Bone marrow (tissue), 2 donors: ENCODE data around the gene BTBD18.
A peak's percentile ranks its signal among the peaks of the same experiment; 100 is the strongest.

Experiments
- DNase-seq, 2 donors: peaks; one replicate each; lab custom pipeline; 2025; lab: John Stamatoyannopoulos, UW

BTBD18 gene

GRCh38 chr11:57751676-57752253 lies at the start of gene BTBD18:
TSS of gene BTBD18 (minus strand) at chr11:57751819. CDS start at chr11:57751188, 631 bp downstream.
- DNase-seq = peak in 1 of 2 donors; percentile 16

DNA sequence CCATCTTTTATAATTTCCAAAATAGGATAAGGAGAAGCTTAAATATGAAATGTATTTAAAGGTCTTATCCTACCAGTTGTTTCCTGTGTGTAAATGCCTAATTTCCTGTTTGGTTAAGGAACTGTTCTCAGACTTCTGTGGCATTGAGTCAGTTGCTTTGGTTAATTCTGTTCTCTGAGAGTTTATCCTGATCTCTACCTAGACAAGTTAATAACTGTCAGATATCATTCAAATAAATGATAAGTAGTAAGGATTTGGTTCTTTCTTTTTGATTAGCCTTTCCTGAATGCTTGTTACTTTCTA lies 49.5 kb upstream of the BTBD18 start:
- no peak for DNase-seq

DNA sequence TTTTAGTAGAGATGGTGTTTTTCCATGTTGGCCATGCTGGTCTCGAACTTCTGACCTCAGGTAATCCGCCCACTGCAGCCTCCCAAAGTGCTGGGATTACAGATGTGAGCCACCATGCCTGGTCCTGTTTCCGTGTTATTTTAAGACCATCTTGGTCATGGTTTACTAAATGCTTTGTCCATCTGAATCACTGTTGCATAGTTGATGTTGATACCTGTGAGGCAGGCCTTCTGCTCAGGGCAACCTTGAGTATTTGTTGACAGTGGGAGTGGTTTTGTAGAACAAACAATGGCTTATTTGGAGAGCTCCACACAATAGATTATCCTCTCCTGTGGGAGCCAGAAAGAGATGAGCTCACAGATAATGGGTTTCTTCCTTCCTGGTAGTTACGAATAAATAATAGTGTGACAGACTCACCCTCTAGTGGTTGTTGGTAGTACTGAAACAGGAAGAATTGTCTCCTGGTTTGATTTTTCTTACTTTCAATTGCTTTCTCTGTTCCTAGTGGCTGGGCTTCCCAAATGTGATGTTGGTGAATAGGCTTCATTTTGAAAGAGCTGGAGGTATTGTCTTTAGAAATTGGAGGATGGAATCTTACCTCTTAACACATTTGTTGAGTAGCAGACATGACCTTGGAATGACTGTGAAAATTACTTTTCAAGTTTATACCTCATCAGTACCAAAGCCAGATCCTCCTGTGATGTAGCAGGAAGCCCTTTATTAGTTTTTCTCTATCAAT lies 49.0 kb upstream of the BTBD18 start:
- peak in 1 of 2 donors; percentile 85 for DNase-seq

DNA sequence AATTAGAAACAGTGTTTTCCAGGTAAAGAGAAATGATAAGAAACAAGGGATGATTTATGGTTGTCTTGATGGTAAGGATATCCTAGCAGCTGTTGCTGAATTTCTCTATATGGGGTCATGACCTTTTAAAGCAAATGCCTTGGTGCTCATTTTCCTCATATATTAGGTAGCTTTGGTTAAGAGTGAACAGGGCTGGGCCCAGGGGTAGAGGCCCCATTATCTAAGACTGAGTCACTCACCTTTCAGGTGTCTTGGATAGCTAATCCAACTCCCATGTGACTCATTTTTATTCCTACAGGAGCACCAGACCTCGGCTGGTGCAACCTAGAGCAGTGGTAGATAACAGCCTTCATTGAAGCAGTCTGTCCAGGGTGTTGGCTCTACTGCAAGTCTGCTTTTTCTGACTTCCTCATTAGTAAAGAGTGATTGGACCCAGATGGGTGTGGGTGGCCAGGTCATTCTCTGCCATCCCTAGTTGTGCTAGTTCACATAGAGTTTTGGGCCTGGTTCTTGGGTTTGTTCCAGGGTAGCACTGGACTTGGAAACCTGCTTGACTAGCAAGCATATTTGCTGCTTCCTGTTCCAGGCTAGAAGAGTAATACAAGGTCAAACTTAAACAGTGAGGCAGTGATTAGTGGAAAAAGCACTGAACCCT lies 47.4 kb upstream of the BTBD18 start:
- no peak for DNase-seq

GRCh38 chr11:57793351-57794115 lies 41.9 kb upstream of the BTBD18 start:
- no peak for DNase-seq

DNA sequence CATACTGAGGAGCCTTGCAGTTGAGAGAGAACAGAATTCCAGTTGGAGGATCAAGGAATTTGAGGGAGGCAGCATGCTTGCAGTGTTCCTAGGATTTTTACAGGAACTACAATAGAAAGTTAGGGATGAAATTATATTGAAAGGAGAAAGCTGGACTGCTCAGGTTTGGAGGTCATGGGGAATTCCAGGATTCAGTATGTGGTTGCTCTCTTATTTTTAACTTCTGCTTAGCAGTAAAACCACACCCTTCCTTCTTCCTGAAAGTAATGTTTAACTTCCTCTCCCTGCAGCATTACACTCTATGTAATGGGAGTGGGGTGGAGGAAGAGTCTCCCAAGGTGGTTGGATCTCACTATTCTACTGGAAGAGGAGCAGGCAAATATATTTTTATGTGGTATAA lies 41.3 kb upstream of the BTBD18 start:
- peak in 1 of 2 donors; percentile 43 for DNase-seq

DNA sequence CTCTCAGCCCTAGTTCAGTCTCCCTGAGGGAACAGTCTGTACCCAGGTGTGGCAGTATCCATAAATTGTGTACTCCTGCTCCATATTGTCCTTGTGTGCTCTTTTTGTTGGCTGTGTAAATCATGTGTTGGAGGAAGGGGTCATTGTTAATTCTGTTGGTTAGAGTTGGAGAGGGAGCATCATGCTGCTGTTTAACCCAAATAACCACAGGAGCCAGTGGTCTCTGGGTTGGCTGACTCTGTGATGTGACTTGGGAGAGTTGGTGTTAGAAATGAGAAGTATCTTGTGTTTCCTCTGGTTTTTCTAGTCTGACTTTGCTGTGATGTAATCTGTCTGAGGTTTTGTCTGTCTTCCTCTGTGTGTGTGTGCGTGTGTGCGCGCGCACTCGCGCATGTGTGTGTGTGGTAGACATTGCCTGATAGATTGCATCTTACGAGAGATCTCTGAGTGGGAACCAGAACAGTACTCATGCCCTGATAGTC lies 40.5 kb upstream of the BTBD18 start:
- DNase-seq = peak; percentile 72 to 100

DNA sequence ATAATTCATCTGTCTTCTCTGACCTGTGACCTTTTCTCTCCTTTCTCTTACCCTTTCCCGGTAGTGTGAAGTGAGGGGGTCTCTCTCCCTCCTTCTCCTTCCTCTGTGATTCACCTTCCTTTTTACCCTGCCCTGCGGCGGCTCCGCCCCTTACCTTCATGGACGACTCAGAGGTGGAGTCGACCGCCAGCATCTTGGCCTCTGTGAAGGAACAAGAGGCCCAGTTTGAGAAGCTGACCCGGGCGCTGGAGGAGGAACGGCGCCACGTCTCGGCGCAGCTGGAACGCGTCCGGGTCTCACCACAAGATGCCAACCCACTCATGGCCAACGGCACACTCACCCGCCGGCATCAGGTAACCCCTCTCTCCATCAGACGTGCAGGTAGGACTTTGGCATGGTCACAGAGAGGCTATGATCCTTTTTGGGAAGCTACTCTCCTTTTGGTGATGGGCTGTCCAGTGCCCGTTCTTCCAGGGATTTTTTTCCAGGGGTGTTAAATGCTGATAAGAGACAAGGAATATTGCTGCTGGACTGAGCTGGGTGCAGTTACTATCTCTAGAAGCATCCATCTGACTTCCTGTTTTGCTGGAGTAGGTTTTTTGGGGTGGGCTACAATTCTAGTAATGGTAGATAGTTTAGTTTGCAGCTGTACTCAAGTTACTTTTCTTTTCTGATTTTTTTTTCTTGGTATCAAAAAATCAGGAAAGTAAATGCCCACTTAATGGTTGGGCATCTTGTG lies 39.9 kb upstream of the BTBD18 start:
- DNase-seq = peak in 1 of 2 donors; percentile 43

- DNase-seq = no peak
Measured at GRCh38 chr11:57788703-57789088, 37.1 kb upstream of the BTBD18 start.

GRCh38 chr11:57787920-57788702 lies 36.5 kb upstream of the BTBD18 start:
- no peak for DNase-seq

DNA sequence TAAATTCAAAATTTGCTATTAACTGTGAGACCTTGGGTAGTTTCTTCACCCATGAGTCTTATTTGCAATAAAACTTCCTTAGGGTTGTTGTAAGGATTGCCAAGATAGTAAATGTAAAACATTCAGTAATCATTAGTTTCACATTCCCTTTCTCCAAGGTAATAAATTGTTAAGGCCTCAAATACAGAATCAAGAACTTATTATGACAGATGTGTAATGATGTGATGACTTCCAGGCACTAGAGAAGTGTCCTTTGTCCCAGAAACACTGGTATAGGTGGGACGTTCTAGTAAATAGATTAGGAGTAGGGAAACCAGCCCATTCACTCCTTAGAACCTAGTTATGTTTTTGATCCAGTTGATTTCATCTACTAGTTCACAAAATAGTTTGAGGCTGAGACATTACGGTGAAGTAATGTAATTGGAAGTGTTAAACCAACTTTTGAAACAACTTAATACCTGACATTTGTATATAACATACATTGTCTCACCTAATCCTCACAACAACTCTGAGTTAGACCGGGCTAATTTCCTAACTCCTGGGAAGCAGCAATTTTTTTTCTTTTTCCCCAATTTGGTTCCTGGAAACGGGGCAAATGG lies 35.5 kb upstream of the BTBD18 start:
- no peak for DNase-seq

DNA sequence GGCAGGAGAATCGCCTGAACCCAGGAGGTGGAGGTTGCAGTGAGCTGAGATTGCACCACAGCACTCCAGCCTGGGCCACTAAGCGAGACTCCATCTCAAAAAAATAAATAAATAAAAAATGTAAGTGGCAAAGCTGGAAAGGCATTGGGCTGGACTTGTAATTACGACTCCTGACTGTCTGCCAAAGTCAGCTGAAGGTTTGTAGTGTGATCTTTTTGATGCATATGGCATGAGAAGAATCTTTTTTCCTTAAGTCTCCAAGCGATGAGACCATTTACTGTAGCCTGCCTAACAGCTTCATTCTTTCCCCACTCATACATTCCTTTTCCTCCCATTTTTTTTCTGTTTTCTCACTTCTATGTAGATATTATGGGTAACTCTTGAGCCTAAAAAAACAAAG lies 34.8 kb upstream of the BTBD18 start:
- DNase-seq = no peak

DNA sequence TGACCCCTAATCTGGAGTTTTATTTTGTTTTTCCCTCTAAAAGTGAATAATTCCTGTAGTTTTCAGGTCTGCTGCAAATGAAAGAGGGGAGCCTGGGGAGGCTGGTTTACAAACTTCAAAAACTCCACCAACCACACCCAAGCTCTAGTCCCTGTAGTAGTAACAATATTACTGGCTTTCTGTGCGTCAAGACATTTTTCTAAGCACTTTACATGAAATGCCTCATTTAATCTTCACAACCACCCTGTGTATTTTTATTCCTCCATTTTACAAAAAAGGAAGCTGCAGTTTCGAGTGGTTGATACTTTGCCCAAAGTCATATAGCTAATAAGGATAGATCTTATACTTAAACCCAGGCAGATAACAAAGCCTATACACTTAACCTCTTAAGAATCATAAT lies 33.5 kb upstream of the BTBD18 start:
- no peak for DNase-seq

DNA sequence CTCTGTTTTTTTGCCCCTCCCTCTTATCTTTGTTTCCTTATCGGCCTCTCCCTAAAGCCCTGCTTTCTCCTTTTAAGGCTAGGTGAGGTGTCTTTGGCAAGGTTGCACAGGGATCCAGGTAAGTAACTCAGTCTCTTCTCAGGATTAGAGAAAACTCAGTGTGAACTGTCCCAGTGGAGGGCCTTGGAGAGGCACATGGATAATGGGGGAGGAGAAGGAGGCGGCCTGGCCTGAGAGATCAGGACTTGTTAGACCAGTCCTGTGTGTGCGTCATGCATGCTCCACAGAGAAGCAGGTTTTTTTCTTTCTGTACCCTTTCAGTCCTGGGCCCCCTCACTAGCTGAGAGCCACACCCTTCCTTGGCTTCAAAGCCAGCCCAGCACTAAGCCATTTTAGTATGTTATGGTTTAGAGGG lies 29.9 kb upstream of the BTBD18 start:
- DNase-seq = no peak

- DNase-seq = no peak
Measured at GRCh38 chr11:57779276-57779675, 27.7 kb upstream of the BTBD18 start.

GRCh38 chr11:57778318-57779037 lies 26.9 kb upstream of the BTBD18 start:
- DNase-seq = no peak

- DNase-seq = no peak
Measured at GRCh38 chr11:57777969-57778317, 26.3 kb upstream of the BTBD18 start.

DNA sequence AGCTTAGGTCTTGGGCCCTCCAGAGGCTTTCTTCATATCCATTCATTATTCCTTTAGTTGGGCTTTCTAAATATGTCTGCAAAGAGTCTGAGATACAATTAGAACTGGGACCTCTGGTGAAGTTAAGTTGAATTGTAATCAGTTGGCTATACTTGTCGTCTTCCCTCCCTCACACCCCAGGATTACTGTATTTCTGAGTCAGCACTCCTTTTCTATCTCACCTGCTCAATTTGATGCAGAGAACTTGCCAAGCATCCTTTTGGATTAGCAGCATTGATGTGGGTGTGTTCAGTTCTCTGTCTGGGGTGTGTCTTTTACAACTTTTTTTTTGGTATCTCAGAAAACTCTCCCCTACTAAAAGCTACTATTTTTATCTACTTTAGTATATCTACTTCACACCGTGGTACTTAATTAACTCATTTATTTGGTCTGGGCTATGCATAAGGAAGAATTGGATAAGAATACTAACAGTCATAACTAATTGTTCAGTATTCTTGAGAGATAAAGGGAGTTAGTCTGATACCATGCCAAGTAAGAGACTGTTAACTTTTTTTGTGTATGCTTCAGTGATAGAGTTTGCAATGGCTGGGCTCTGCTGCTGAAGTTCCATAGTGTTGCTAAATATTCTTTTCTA lies 25.1 kb upstream of the BTBD18 start:
- no peak for DNase-seq

DNA sequence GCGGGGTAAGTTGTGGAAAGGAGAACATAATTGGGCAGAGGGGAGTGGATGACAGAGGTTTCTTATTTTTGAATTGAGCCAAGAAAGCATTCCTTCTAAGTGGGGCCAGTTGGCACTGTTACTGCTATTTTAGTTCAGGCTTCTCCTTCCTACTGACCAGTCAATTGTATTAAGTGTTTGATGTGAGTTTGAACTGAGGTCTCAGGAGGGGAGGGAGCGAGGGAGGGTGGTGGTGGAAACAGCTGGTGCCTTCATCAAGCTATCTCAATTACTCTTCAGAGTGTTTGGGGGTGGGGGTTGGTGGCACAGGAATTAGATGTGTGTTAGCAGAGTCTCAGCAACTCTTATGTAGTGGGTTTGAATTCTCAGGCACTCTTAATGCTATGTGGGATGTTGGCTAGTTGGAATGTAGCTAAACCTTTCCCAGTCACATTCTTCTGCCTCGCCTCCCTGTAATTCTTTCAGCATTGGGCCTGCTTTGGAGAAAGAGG lies 24.5 kb upstream of the BTBD18 start:
- no peak for DNase-seq
